Stimulated activated CD4-positive, alpha-beta T cell treated with anti-CD3 and anti-CD28 coated beads, Interleukin-12 subunit alpha, Interleukin-12 subunit beta, amount 100 ng/mL, for 48 hours (primary cell): Measurements from ENCODE around the gene LRIT3.
"Not testable (repeated sequence)": the region's sequence is repeated elsewhere in the genome, so short reads cannot be mapped to it uniquely, and the experiment has no call there.

Experiments
- DNase-seq, 3 donors: peaks; one replicate each; pipeline ENCODE4 v3.0.0-alpha.2; 2020; ENCODE audit warnings: low read depth in 2 of 3, low spot score in 1 of 3

The LRIT3 gene

GRCh38 chr4:109850601-109851000 is 2.7 kb downstream of the LRIT3 start:
- DNase-seq, result no peak

GRCh38 chr4:109859426-109860300 is 11.8 kb downstream of the LRIT3 start:
- DNase-seq, result not testable (repeated sequence)

- no peak for DNase-seq
These were observed 13.4 kb downstream of the LRIT3 start for GRCh38 chr4:109861271-109861670.

GRCh38 chr4:109861916-109862511 is 14.1 kb downstream of the LRIT3 start:
- no peak for DNase-seq

GRCh38 chr4:109864134-109864533 is 16.2 kb downstream of the LRIT3 start:
- DNase-seq, result no peak

GRCh38 chr4:109870061-109870460 is 22.2 kb downstream of the LRIT3 start:
- DNase-seq, result no peak

GRCh38 chr4:109872065-109872464 is 24.2 kb downstream of the LRIT3 start:
- DNase-seq, result no peak

GRCh38 chr4:109872950-109873656 is 25.2 kb downstream of the LRIT3 start:
- DNase-seq, result no peak

GRCh38 chr4:109873791-109874514 is 26.0 kb downstream of the LRIT3 start:
- no peak for DNase-seq

- DNase-seq, result no peak
These were observed 27.2 kb downstream of the LRIT3 start for GRCh38 chr4:109875106-109875505.

- DNase-seq, result not testable (repeated sequence)
These were observed 27.6 kb downstream of the LRIT3 start for GRCh38 chr4:109875553-109875952.

GRCh38 chr4:109876634-109877265 is 28.8 kb downstream of the LRIT3 start:
- DNase-seq, result no peak

- DNase-seq, result no peak
These were observed 29.5 kb downstream of the LRIT3 start for GRCh38 chr4:109877400-109877799.

GRCh38 chr4:109878355-109878754 is 30.4 kb downstream of the LRIT3 start:
- no peak for DNase-seq

- DNase-seq, result no peak
These were observed 31.2 kb downstream of the LRIT3 start for GRCh38 chr4:109879081-109879480.

- DNase-seq, result no peak
These were observed 31.9 kb downstream of the LRIT3 start for GRCh38 chr4:109879636-109880314.

GRCh38 chr4:109886303-109886702 is 38.4 kb downstream of the LRIT3 start:
- DNase-seq, result no peak

GRCh38 chr4:109887071-109887470 is 39.2 kb downstream of the LRIT3 start:
- DNase-seq, result no peak

- DNase-seq, result no peak
These were observed 42.2 kb downstream of the LRIT3 start for GRCh38 chr4:109890076-109890475.

GRCh38 chr4:109902559-109903251 is 54.8 kb downstream of the LRIT3 start:
- no peak for DNase-seq
